GM10266 (cell line): ENCODE data around the gene RAB44.
A peak's percentile ranks its signal among the peaks of the same experiment; 100 is the strongest.
"Not testable (repeated sequence)": the region's sequence is repeated elsewhere in the genome, so short reads cannot be mapped to it uniquely, and the experiment has no call there.

ENCODE experiments used
- DNase-seq: peaks from one replicate; pipeline ENCODE4 v3.0.0; 2012; ENCODE audit errors: extremely low spot score
- CTCF ChIP-seq: IDR thresholded peaks from 2 replicates; pipeline ENCODE4 v1.5.1; 2012; ENCODE audit warnings: mild to moderate bottlenecking, low read depth; ENCODE audit not compliant: control insufficient read depth, insufficient read depth; ENCODE audit errors: missing control alignments

Gene RAB44

DNA sequence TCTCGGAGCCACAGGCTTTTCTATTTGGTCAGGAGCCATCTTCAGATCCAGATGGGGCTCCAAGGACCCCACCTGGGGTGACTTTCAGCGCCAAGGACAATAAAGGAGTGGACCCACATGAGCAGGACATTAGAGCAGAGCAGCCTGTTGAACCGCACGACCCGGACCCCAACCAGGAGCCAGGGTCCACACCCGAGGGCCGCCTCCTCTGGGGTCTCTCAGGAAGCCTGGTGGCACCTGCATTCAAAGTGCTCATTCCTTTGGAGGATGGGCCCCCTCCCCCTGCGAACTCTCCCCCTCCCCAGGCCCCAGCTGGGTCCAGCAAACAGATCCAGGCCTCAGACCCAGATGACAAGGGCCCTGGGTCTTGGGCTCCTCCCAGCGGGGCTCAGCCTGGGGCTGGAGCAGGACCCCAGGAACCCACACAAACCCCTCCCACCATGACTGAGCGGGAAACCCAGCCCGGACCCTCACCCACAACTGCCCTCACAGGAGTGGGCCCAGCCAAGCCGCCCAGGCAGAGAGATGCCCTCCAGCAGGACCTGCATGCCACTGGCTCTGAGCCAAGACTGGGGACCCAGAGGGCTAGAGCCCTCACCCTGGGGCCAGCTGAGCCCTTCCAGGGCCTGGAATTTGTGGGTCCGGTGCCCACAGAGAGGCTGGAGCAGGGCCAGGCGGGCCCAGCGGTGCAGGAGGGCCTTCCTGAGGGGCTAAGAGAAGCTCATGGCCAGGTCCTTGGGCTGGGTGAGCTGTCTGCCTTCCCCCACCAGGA is 23.9 kb downstream of the RAB44 start:
- TF ChIP-seq CTCF, result no peak
- no peak for DNase-seq

- no peak for DNase-seq
- no peak for TF ChIP-seq CTCF
Observed at GRCh38 chr6:36722365-36722764, 24.7 kb downstream of the RAB44 start.

GRCh38 chr6:36722879-36723278 is 25.3 kb downstream of the RAB44 start:
- DNase-seq, result no peak
- no peak for TF ChIP-seq CTCF

GRCh38 chr6:36723992-36724391 is 26.4 kb downstream of the RAB44 start:
- DNase-seq, result not testable (repeated sequence)

GRCh38 chr6:36724514-36725390 is 27.1 kb downstream of the RAB44 start:
- TF ChIP-seq CTCF, result peak; percentile 59
- DNase-seq, result peak; percentile 72

- TF ChIP-seq CTCF, result no peak
- DNase-seq, result no peak
Observed at GRCh38 chr6:36725581-36725980, 28.0 kb downstream of the RAB44 start.

- DNase-seq, result no peak
- TF ChIP-seq CTCF, result no peak
Observed at GRCh38 chr6:36727505-36728021, 29.9 kb downstream of the RAB44 start.
